H1 (cell line): ENCODE results near the gene SLC35A2. TPM values are rescaled to one million over a fixed set of nuclear protein-coding genes. Genes with fewer than 3 reads are reported as not detected.
A peak's percentile ranks its signal among the peaks of the same experiment; 100 is the strongest.

ENCODE experiments used
- CTCF ChIA-PET: fragments of 300-600 bp; sonication (Branson Sonifier 250); formaldehyde crosslinking; loops from one replicate; lab custom pipeline; 2021; ENCODE audit not compliant: partially characterized antibody; lab: Charles Lee
- POLR2A ChIA-PET: fragments of 300-600 bp; sonication (Branson Sonifier 250); formaldehyde crosslinking; loops from one replicate; lab custom pipeline; 2021; ENCODE audit warnings: inconsistent platforms; ENCODE audit not compliant: partially characterized antibody; lab: Charles Lee
- DNase-seq, 2 experiments: peaks; one replicate each; pipeline versions ENCODE4 v3.0.0 to v3.0.0-alpha.2; 2010 to 2022; ENCODE audit warnings: low spot score in 2 of 2, low read depth in 1 of 2, mixed read lengths in 1 of 2
- FAIRE-seq: peaks from 2 replicates; lab custom pipeline; 2011; peaks lifted over from hg19 to GRCh38; lab: Jason Lieb, UNC
- H2AFZ ChIP-seq: 2 replicates; pipeline ENCODE4 v1.8.1; 2012; ENCODE audit warnings: low read length, inconsistent platforms
- H2AK5ac ChIP-seq: 2 replicates; pipeline ENCODE4 v1.6.1; 2013; ENCODE audit warnings: low read depth, low read length
- H2BK120ac ChIP-seq: replicated peaks from 2 replicates; pipeline ENCODE3; 2013; ENCODE audit warnings: low read depth, low read length, inconsistent platforms
- H2BK12ac ChIP-seq: 2 replicates; pipeline ENCODE4 v1.6.1; 2013; ENCODE audit warnings: low read depth, low read length
- H2BK15ac ChIP-seq: 2 replicates; pipeline ENCODE4 v1.6.1; 2013; ENCODE audit warnings: low read length
- H2BK20ac ChIP-seq: 2 replicates; pipeline ENCODE4 v1.6.1; 2013; ENCODE audit warnings: low read length
- H2BK5ac ChIP-seq: 2 replicates; pipeline ENCODE4 v1.6.1; 2013; ENCODE audit warnings: low read depth, low read length
- H3K14ac ChIP-seq: 2 replicates; pipeline ENCODE4 v1.6.1; 2013; ENCODE audit warnings: inconsistent platforms; ENCODE audit not compliant: insufficient read length
- H3K18ac ChIP-seq: 2 replicates; pipeline ENCODE4 v1.6.1; 2013; ENCODE audit warnings: low read length; ENCODE audit errors: extremely low read depth
- H3K23ac ChIP-seq: 2 replicates; pipeline ENCODE4 v1.6.1; 2013; ENCODE audit warnings: inconsistent platforms; ENCODE audit not compliant: insufficient read length
- H3K23me2 ChIP-seq: 2 replicates; pipeline ENCODE4 v1.6.1; 2013; ENCODE audit warnings: low read depth, low read length
- H3K27ac ChIP-seq: 2 replicates; pipeline ENCODE4 v1.6.1; 2011; ENCODE audit warnings: low read depth, low read length, inconsistent platforms
- H3K27me3 ChIP-seq, 4 experiments: replicated peaks in 1 of 4; 1 replicate in 1 of 4; 2 replicates in 3 of 4; pipeline versions ENCODE4 v1.6.1 to v1.8.1; 2011 to 2013; ENCODE audit warnings: low read length in 3 of 4, mild to moderate bottlenecking in 3 of 4, inconsistent platforms in 2 of 4, mixed read lengths in 2 of 4, moderate library complexity in 1 of 4; ENCODE audit not compliant: control insufficient read depth in 3 of 4, insufficient read depth in 3 of 4; ENCODE audit errors: extremely low read depth in 1 of 4
- H3K36me3 ChIP-seq, 4 experiments: 2 replicates each; pipeline versions ENCODE4 v1.6.1 to v1.8.1; 2011 to 2013; ENCODE audit warnings: mild to moderate bottlenecking in 4 of 4, low read length in 3 of 4, moderate library complexity in 2 of 4, control low read depth in 1 of 4, inconsistent platforms in 1 of 4; ENCODE audit not compliant: insufficient read depth in 4 of 4, control insufficient read depth in 2 of 4
- H3K4ac ChIP-seq: replicated peaks from 2 replicates; pipeline ENCODE3; 2013; ENCODE audit warnings: low read length, low read depth, mixed read lengths, inconsistent platforms; ENCODE audit not compliant: insufficient read length
- H3K4me1 ChIP-seq, 4 experiments: replicated peaks in 1 of 4; 1 replicate in 1 of 4; 2 replicates in 3 of 4; pipeline versions ENCODE4 v1.6.1 to v1.8.1; 2011 to 2013; ENCODE audit warnings: low read length in 3 of 4, inconsistent platforms in 2 of 4, mixed read lengths in 1 of 4; ENCODE audit not compliant: insufficient read depth in 4 of 4, control insufficient read depth in 3 of 4
- H3K4me2 ChIP-seq, 2 experiments: 2 replicates each; pipeline versions ENCODE4 v1.6.1 to v1.8.1; 2011 to 2013; ENCODE audit warnings: low read depth in 2 of 2, low read length in 2 of 2, control low read depth in 1 of 2, inconsistent platforms in 1 of 2, mild to moderate bottlenecking in 1 of 2; ENCODE audit not compliant: insufficient read depth in 1 of 2
- H3K4me3 ChIP-seq, 4 experiments: fragments of 200-600, 300-600 bp in 1 of 4; sonication (generic), shearing (Covaris generic), sonication (Bioruptor Twin) in 1 of 4; 2 replicates each; pipeline versions ENCODE4 v1.5.1 to v1.8.1; 2011 to 2016; ENCODE audit warnings: low read length in 4 of 4, low read depth in 3 of 4, control low read depth in 2 of 4, inconsistent platforms in 2 of 4, mild to moderate bottlenecking in 2 of 4, mixed read lengths in 1 of 4, moderate library complexity in 1 of 4; ENCODE audit not compliant: insufficient read depth in 2 of 4; ENCODE audit errors: extremely low read depth in 1 of 4
- H3K56ac ChIP-seq: replicated peaks from 2 replicates; pipeline ENCODE3; 2013; ENCODE audit warnings: low read depth, mild to moderate bottlenecking, mixed read lengths, low read length, inconsistent platforms; ENCODE audit not compliant: insufficient read length
- H3K79me1 ChIP-seq: 2 replicates; pipeline ENCODE4 v1.6.1; 2013; ENCODE audit warnings: low read depth, low read length, control low read depth
- H3K79me2 ChIP-seq, 2 experiments: 2 replicates each; pipeline versions ENCODE4 v1.6.1 to v1.8.1; 2012 to 2013; ENCODE audit warnings: low read length in 2 of 2, mild to moderate bottlenecking in 2 of 2, inconsistent platforms in 1 of 2; ENCODE audit not compliant: insufficient read depth in 2 of 2, control insufficient read depth in 1 of 2
- H3K9ac ChIP-seq, 4 experiments: replicated peaks in 1 of 4; 1 replicate in 1 of 4; 2 replicates in 3 of 4; pipeline versions ENCODE4 v1.6.1 to v1.8.1; 2011 to 2013; ENCODE audit warnings: low read depth in 3 of 4, low read length in 3 of 4, control low read depth in 2 of 4, mild to moderate bottlenecking in 2 of 4, moderate library complexity in 2 of 4, inconsistent platforms in 1 of 4; ENCODE audit errors: extremely low read depth in 1 of 4
- H3K9me3 ChIP-seq, 2 experiments: 2 replicates each; pipeline versions ENCODE4 v1.6.1 to v1.8.1; 2012 to 2013; ENCODE audit warnings: mild to moderate bottlenecking in 2 of 2, moderate library complexity in 2 of 2, control low read depth in 1 of 2, inconsistent platforms in 1 of 2, low read depth in 1 of 2, low read length in 1 of 2, mixed read lengths in 1 of 2; ENCODE audit not compliant: insufficient read depth in 2 of 2
- H4K20me1 ChIP-seq, 2 experiments: replicated peaks in 1 of 2; 2 replicates each; pipeline versions ENCODE3 to v1.8.1; 2011 to 2013; ENCODE audit warnings: inconsistent platforms in 2 of 2, low read length in 2 of 2, mild to moderate bottlenecking in 1 of 2; ENCODE audit not compliant: insufficient read depth in 2 of 2, control insufficient read depth in 1 of 2
- H4K5ac ChIP-seq: 2 replicates; pipeline ENCODE4 v1.6.1; 2013; ENCODE audit warnings: low read length, low read depth, mixed read lengths, inconsistent platforms; ENCODE audit not compliant: insufficient read length
- H4K8ac ChIP-seq: 2 replicates; pipeline ENCODE4 v1.8.0; 2013; ENCODE audit warnings: mild to moderate bottlenecking, moderate library complexity, low read length, inconsistent platforms; ENCODE audit not compliant: insufficient read depth; ENCODE audit errors: extremely low read depth
- H4K91ac ChIP-seq: replicated peaks from 2 replicates; pipeline ENCODE3; 2013; ENCODE audit warnings: low read length, mixed read lengths, inconsistent platforms; ENCODE audit not compliant: insufficient read length
- CEBPB ChIP-seq: IDR thresholded peaks from 2 replicates; pipeline ENCODE4 v1.6.1; 2012; ENCODE audit warnings: low read depth, low read length
- CREB1 ChIP-seq: IDR thresholded peaks from 2 replicates; pipeline ENCODE4 v1.6.1; 2012; ENCODE audit warnings: inconsistent platforms
- GABPA ChIP-seq: IDR thresholded peaks from 2 replicates; pipeline ENCODE4 v1.6.1; 2011; ENCODE audit warnings: mild to moderate bottlenecking, low read length, moderate library complexity, borderline replicate concordance; ENCODE audit not compliant: insufficient read depth
- MAX ChIP-seq: IDR thresholded peaks from 2 replicates; pipeline ENCODE4 v1.6.1; 2012; ENCODE audit warnings: inconsistent platforms
- NRF1 ChIP-seq: IDR thresholded peaks from 2 replicates; pipeline ENCODE4 v1.6.1; 2011; ENCODE audit warnings: mild to moderate bottlenecking, low read depth, low read length, improper control_type of control experiment
- RNF2 ChIP-seq: fragments of 200-900, 300-1000 bp; sonication (generic); IDR thresholded peaks from 2 replicates; pipeline ENCODE4 v1.7.1; 2016; ENCODE audit warnings: borderline replicate concordance, low read depth, mild to moderate bottlenecking, antibody characterized with exemption, low read length; ENCODE audit not compliant: poor library complexity, severe bottlenecking; ENCODE audit errors: missing control alignments
- SAP30 ChIP-seq: fragments of 300-600 bp; sonication (generic); IDR thresholded peaks from 2 replicates; pipeline ENCODE4 v1.7.1; 2012; ENCODE audit warnings: low read length, moderate library complexity, mild to moderate bottlenecking, inconsistent platforms; ENCODE audit not compliant: insufficient read depth, insufficient replicate concordance
- SIN3A ChIP-seq, 2 experiments: IDR thresholded peaks in 1 of 2; conservative IDR thresholded peaks in 1 of 2; 2 replicates each; pipeline ENCODE4 v1.6.1; 2011 to 2012; ENCODE audit warnings: low read length in 2 of 2, improper control_type of control experiment in 1 of 2, low read depth in 1 of 2, mild to moderate bottlenecking in 1 of 2
- SP4 ChIP-seq: IDR thresholded peaks from 2 replicates; pipeline ENCODE4 v1.6.1; 2012; ENCODE audit warnings: low read length, inconsistent platforms
- WGBS, 2 experiments: shearing (Covaris generic) in 1 of 2; methylation state at CpG; one replicate each; pipeline versions ENCODE4 v1.1.6 to v1.1.7; 2013 to 2015; ENCODE audit warnings: low lambda C conversion rate in 2 of 2, mixed read lengths in 2 of 2, inconsistent platforms in 1 of 2, low coverage in 1 of 2, missing lambda C conversion rate in 1 of 2; ENCODE audit not compliant: insufficient replicate concordance in 2 of 2, insufficient coverage in 1 of 2, insufficient read length in 1 of 2; ENCODE audit errors: extremely low coverage in 1 of 2, missing lambda C conversion rate in 1 of 2; 5-methylcytosine and 5-hydroxymethylcytosine counted together
- polyA plus RNA-seq, 7 experiments: library from polyadenylated mRNA; depleted of rRNA in 3 of 7; stranded (reverse) in 5 of 7; unstranded in 2 of 7; fragments of >200 nt in 5 of 7; fragments of 200-250 nt in 2 of 7; gene quantifications; 1 replicate in 5 of 7; 2 replicates in 1 of 7; 4 replicates in 1 of 7; pipeline versions ENCODE4 v1.2.1 to v1.2.3, GENCODE V29; 2011 to 2013; ENCODE audit warnings: missing spikeins in 2 of 7, mixed read lengths in 2 of 7
- total RNA-seq: library from RNA; stranded (reverse); fragmentation: NEBNext Ultra II Directional; extraction: Animal tissue kit (Norgen Biotek cat#: 25700); gene quantifications from 2 replicates; pipeline ENCODE4 v1.2.1, GENCODE V29; 2021

SLC35A2 gene
- total and polyA plus RNA-seq, 2 of the 8 experiments (the other 6 are each of a cell fraction or from before 2014, with no cell fraction given), result 21.4 to 48.3 TPM

GRCh38 chrX:48957827-48958634, 46.6 kb upstream of the SLC35A2 start:
- peak; percentile 83 to 88 for DNase-seq
- POLR2A ChIA-PET, result interaction anchor here (0.6 to 6.7 kb wide), 12 partner anchors 12 to 882 kb away, joined by 3 to 70 read pairs (median 4); partner anchors contain the start of genes KCND1, PQBP1, SLC35A2 and TIMM17B
- no peak overlapping the region for H3K56ac ChIP-seq
- no peak overlapping the region for H3K23ac ChIP-seq
- peak; percentile 90 for FAIRE-seq
- no peak overlapping the region for H2BK20ac ChIP-seq
- H3K14ac ChIP-seq, result no peak overlapping the region
- no peak overlapping the region for H2BK15ac ChIP-seq
- peaks cover 0 to 13% (median 6%) of the 10 kb centered on the region in 4 experiments; a peak in 6 of 8 replicates for H3K36me3 ChIP-seq
- peak overlapping the region; percentile 80 to 94 (median 91) for H3K4me3 ChIP-seq
- WGBS, 2 experiments, result 1% methylated on average over 24 of the region's 66 CpGs; no CpG with 5 or more reads in 1 of the 2 experiments
- peaks cover 4% of the 10 kb centered on the region; the same call in 1 of the 2 replicates for H3K23me2 ChIP-seq
- peak overlapping the region; percentile 98 for H2AFZ ChIP-seq
- CTCF ChIA-PET, result interaction anchor here (2.0 to 2.2 kb wide), 2 partner anchors 9 to 15 kb away, joined by 4 to 15 read pairs; partner anchors contain the start of gene KCND1
- peak overlapping the region; percentile 95 for H4K8ac ChIP-seq
- H2BK120ac ChIP-seq, result no peak overlapping the region
- H4K20me1 ChIP-seq, result peaks cover 0 to 2% of the 10 kb centered on the region in 2 experiments
- peak overlapping the region; percentile 97 for H3K27ac ChIP-seq
- peak overlapping the region; percentile 72 to 77 for H3K4me2 ChIP-seq
- no peaks in the 10 kb centered on the region for H3K9me3 ChIP-seq
- no peak overlapping the region; the same call in none of the 2 replicates for H3K18ac ChIP-seq
- peaks cover 7% of the 10 kb centered on the region; the same call in 1 of the 2 replicates for H3K79me1 ChIP-seq
- peak overlapping the region; percentile 92; the same call in 1 of the 2 replicates for H2BK12ac ChIP-seq
- H3K4me1 ChIP-seq, result peaks cover 0 to 7% (median 2%) of the 10 kb centered on the region in 4 experiments; a peak in 4 of 7 replicates
- no peak overlapping the region for H4K91ac ChIP-seq
- H2AK5ac ChIP-seq, result no peak overlapping the region
- no peak overlapping the region for H3K4ac ChIP-seq
- peak overlapping the region; percentile 96; the same call in 1 of the 2 replicates for H2BK5ac ChIP-seq
- H3K79me2 ChIP-seq, result peaks cover 16 to 40% of the 10 kb centered on the region in 2 experiments; a peak in 3 of 4 replicates
- H3K9ac ChIP-seq, result peak overlapping the region in 3 of 4 experiments; percentile 82 to 97 (median 91); a peak in 6 of 7 replicates
- H4K5ac ChIP-seq, result peak overlapping the region; percentile 87
- no peaks in the 10 kb centered on the region for H3K27me3 ChIP-seq
- TF ChIP-seq MAX, result no peak; the same call in 1 of the 2 replicates
- no peak for TF ChIP-seq SP4
- no peak for TF ChIP-seq SAP30
- peak; percentile 20 to 66; a peak in 1 of 4 replicates for TF ChIP-seq SIN3A (conservative IDR thresholded peaks at IDR 0.05 in 1 of 2, IDR thresholded peaks at IDR 0.05 in 1 of 2; ENCODE audit: low read depth in 1 of 2, low read length in 2 of 2)
- peak; percentile 77 for TF ChIP-seq CREB1
- TF ChIP-seq GABPA, result peak; percentile 76; the same call in 1 of the 2 replicates
- TF ChIP-seq CEBPB, result peak; percentile 61
- TF ChIP-seq RNF2, result no peak
- peak; percentile 61 for TF ChIP-seq NRF1
